B cell (primary cell): ENCODE data around the gene CEP164.

ENCODE experiments used
- EZH2 ChIP-seq: IDR thresholded peaks from 2 replicates; pipeline ENCODE4 v1.6.1; 2012; ENCODE audit warnings: borderline replicate concordance, low read depth, mild to moderate bottlenecking, moderate library complexity, low read length; ENCODE audit not compliant: insufficient read depth, poor library complexity, severe bottlenecking
- TF ChIP-seq, protein P1 (sequence below): fragments of 200-600 bp; IDR thresholded peaks from one replicate; pipeline ENCODE4 v1.8.0; 2022; ENCODE audit warnings: antibody characterized with exemption, mild to moderate bottlenecking

DNA sequence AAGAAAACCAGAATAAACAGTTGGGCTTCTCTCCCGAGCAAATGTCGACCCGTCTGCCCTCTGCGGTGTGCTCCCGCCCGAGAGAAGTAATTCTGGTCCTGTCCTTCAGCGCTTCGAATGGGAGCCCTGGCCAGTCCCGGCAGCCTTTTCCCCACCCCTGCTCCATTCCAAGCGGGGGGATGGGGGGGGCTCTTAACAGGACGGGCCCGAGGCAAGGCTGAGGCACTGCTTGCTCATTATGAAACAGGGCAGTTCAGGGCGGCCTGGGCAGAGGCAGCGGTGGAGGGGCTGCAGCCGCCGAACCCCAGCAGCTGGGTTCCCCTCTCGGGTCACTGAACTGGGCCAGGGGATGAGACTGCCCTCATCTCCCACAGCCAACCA, 27.4 kb upstream of the CEP164 start:
- TF ChIP-seq, protein P1, sequence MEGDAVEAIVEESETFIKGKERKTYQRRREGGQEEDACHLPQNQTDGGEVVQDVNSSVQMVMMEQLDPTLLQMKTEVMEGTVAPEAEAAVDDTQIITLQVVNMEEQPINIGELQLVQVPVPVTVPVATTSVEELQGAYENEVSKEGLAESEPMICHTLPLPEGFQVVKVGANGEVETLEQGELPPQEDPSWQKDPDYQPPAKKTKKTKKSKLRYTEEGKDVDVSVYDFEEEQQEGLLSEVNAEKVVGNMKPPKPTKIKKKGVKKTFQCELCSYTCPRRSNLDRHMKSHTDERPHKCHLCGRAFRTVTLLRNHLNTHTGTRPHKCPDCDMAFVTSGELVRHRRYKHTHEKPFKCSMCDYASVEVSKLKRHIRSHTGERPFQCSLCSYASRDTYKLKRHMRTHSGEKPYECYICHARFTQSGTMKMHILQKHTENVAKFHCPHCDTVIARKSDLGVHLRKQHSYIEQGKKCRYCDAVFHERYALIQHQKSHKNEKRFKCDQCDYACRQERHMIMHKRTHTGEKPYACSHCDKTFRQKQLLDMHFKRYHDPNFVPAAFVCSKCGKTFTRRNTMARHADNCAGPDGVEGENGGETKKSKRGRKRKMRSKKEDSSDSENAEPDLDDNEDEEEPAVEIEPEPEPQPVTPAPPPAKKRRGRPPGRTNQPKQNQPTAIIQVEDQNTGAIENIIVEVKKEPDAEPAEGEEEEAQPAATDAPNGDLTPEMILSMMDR = no peak
- TF ChIP-seq EZH2 = no peak
